Measurements from ENCODE around the gene MRFAP1L1. TPM values are rescaled to one million over a fixed set of nuclear protein-coding genes. Genes with fewer than 3 reads are reported as not detected.

The MRFAP1L1 gene
- total and polyA plus RNA-seq, 10 of the 15 experiments (the other 5 are each of a cell fraction or from before 2014, with no cell fraction given) = 30.6 to 85.1 (median 52.9) TPM

DNA sequence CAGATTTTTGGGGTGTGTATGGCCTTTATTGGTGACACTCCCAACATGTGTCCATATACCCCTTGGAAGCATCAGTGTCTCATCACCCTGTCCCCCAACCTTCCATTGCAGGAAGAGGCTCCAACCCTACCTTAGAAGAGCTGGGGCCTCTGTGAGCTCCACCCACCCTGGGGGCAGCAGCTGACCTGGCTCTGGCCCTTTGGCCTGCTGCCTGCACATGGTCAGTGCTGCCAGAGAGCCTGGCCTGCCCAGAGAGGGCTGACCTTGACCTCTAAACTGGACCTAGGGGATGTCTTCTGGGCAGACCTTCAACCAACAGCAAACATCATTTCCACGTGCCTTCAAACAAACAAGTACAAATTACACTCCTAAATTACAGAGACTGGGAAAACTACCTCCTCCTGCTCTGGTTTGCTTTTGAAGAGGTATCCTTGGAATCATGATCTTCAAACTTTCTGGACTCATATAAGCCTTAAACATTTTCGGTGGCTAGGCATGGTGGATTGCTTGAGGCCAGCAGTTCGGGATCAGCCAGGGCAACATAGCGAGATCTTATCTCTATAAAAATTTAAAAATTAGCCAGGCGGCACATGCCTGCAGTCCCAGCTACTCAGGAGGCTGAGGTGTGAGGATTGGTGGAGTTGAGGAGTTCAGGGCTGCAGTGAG, 45.6 kb upstream of the MRFAP1L1 start (continued):
- TF ChIP-seq NR2C1 (IDR thresholded peaks at IDR 0.05) = no peak
- TF ChIP-seq, protein P1, sequence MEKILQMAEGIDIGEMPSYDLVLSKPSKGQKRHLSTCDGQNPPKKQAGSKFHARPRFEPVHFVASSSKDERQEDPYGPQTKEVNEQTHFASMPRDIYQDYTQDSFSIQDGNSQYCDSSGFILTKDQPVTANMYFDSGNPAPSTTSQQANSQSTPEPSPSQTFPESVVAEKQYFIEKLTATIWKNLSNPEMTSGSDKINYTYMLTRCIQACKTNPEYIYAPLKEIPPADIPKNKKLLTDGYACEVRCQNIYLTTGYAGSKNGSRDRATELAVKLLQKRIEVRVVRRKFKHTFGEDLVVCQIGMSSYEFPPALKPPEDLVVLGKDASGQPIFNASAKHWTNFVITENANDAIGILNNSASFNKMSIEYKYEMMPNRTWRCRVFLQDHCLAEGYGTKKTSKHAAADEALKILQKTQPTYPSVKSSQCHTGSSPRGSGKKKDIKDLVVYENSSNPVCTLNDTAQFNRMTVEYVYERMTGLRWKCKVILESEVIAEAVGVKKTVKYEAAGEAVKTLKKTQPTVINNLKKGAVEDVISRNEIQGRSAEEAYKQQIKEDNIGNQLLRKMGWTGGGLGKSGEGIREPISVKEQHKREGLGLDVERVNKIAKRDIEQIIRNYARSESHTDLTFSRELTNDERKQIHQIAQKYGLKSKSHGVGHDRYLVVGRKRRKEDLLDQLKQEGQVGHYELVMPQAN (conservative IDR thresholded peaks at IDR 0.05) = no peak
- TF ChIP-seq, protein P2, sequence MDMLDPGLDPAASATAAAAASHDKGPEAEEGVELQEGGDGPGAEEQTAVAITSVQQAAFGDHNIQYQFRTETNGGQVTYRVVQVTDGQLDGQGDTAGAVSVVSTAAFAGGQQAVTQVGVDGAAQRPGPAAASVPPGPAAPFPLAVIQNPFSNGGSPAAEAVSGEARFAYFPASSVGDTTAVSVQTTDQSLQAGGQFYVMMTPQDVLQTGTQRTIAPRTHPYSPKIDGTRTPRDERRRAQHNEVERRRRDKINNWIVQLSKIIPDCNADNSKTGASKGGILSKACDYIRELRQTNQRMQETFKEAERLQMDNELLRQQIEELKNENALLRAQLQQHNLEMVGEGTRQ (IDR thresholded peaks at IDR 0.05; ENCODE audit: borderline replicate concordance, low read depth, low read length) = no peak
- TF ChIP-seq, protein P3, sequence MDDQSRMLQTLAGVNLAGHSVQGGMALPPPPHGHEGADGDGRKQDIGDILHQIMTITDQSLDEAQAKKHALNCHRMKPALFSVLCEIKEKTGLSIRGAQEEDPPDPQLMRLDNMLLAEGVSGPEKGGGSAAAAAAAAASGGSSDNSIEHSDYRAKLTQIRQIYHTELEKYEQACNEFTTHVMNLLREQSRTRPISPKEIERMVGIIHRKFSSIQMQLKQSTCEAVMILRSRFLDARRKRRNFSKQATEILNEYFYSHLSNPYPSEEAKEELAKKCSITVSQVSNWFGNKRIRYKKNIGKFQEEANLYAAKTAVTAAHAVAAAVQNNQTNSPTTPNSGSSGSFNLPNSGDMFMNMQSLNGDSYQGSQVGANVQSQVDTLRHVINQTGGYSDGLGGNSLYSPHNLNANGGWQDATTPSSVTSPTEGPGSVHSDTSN (IDR thresholded peaks at IDR 0.05; ENCODE audit: insufficient replicate concordance, low read depth, low read length) = no peak
- no peak for TF ChIP-seq LARP7 (IDR thresholded peaks at IDR 0.05)
- TF ChIP-seq SREBF2 (IDR thresholded peaks at IDR 0.05; ENCODE audit: low read length) = no peak
- no peak for TF ChIP-seq BMI1 (IDR thresholded peaks at IDR 0.05; ENCODE audit: borderline replicate concordance)
- TF ChIP-seq, protein P4, sequence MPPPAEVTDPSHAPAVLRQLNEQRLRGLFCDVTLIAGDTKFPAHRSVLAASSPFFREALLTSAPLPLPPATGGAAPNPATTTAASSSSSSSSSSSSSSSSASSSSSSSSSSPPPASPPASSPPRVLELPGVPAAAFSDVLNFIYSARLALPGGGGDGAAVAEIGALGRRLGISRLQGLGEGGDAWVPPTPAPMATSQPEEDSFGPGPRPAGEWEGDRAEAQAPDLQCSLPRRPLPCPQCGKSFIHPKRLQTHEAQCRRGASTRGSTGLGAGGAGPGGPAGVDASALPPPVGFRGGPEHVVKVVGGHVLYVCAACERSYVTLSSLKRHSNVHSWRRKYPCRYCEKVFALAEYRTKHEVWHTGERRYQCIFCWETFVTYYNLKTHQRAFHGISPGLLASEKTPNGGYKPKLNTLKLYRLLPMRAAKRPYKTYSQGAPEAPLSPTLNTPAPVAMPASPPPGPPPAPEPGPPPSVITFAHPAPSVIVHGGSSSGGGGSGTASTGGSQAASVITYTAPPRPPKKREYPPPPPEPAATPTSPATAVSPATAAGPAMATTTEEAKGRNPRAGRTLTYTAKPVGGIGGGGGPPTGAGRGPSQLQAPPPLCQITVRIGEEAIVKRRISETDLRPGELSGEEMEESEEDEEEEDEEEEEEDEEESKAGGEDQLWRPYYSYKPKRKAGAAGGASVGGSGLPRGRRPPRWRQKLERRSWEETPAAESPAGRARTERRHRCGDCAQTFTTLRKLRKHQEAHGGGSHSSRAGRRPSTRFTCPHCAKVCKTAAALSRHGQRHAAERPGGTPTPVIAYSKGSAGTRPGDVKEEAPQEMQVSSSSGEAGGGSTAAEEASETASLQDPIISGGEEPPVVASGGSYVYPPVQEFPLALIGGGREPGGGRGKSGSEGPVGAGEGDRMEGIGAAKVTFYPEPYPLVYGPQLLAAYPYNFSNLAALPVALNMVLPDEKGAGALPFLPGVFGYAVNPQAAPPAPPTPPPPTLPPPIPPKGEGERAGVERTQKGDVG (CRISPR knock-in tag; IDR thresholded peaks at IDR 0.05) = no peak
- TF ChIP-seq DPF2 (IDR thresholded peaks at IDR 0.05) = no peak
- no peak for TF ChIP-seq CHD1 (IDR thresholded peaks at IDR 0.05; ENCODE audit: low read depth, low read length)

All from GM12878 (cell line).